ENCODE measurements around the gene GBGT1.

GBGT1 gene

DNA sequence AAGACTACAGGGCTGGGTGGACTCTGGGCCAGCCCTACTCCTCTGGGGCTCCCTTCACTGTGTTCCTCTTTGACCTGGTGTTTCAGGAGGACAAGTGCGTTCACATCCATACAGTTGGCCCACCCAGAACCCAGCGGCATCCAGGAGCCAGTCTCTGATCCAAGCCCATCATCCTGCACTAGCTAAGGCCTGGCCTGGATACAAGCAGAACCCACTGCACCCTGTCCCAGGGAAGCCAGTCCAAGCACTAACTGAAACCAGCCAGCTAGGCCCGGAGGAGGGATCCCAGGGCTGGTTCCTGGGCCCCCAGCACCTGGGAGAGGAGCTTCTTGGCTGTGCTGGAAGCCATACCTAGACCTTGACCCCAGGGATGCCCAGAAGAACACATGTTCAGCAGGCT lies 4.1 kb upstream of the GBGT1 start:
- in situ Hi-C loops (cut with MboI; ENCODE audit: low pct_unique_long_range_greater_than_20kb, low sequenced_read_pairs), result no loop called here
- no peak for DNase-seq

DNA sequence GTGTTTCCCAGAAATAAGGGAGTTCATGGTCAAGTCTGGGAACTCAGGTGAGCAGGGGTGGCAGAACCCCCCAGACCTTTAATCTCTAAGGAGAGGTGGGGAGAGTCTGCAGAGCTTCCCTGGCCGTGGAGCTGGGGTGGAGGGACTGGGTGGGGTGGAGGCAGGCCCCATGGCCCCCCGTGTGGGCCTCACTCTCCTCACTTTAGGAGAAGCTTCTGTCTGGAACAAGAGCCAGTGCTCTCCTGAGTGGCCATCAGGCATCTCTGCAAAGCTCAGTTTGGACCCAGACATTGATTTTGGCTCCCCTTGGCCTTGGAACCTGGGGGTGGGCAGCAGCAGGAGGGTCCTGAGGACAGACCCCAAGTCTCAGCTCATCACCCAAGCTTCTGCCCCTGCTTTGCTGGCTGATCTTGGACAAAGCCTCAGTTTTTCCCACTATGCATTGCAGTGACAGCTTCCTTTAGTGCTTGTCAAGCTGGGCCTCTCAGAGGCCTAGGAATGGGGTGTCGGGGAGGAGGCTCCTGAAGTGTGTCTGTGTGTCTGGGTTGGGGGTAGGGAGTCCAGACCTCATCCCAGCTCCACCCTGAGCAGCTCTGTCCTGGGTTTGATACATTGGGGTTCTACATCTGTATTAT lies 3.5 kb upstream of the GBGT1 start:
- no peak for DNase-seq

DNA sequence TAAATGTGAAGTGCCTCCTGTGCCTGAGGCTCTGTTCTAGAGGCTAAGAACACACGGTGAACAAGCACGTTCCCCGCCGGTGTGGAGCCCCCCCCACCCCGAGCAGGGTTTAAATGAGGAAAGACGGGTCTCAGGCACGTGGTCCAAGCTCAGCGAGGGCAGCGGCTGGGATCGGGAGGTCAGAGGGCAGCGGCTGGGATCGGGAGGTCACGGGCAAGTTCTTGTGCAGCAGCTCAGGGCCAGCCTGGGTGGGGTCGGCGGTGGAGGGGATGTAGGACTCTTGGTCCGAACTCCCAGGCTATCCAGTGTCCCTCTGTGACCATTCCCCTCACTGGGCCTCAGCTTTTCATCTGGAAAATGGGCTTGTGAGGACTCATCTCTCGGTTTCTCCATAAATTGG lies 2.7 kb upstream of the GBGT1 start:
- no peak for DNase-seq
- in situ Hi-C loops (cut with MboI; ENCODE audit: low pct_unique_long_range_greater_than_20kb, low sequenced_read_pairs), result no loop called here

More for the DNA sequence above, 3.5 kb upstream of the GBGT1 start:
- in situ Hi-C loops (cut with MboI; ENCODE audit: low pct_unique_long_range_greater_than_20kb, low sequenced_read_pairs), result no loop called here

DNA sequence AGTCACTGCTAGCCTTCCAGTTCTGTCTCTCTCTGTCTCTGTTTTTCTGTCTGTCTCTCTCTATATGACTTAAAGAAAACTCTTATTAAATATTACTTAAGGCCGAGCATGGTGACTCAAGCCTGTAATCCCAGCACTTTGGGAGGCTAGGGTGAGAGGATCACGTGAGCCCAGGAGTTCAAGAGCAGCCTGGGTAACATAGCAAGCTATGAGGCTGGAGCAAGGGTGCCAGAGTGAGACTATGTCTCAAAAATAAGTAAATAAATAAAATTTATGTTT lies 1.7 kb upstream of the GBGT1 start:
- no peak for DNase-seq
- in situ Hi-C loops (cut with MboI; ENCODE audit: low pct_unique_long_range_greater_than_20kb, low sequenced_read_pairs), result no loop called here

DNA sequence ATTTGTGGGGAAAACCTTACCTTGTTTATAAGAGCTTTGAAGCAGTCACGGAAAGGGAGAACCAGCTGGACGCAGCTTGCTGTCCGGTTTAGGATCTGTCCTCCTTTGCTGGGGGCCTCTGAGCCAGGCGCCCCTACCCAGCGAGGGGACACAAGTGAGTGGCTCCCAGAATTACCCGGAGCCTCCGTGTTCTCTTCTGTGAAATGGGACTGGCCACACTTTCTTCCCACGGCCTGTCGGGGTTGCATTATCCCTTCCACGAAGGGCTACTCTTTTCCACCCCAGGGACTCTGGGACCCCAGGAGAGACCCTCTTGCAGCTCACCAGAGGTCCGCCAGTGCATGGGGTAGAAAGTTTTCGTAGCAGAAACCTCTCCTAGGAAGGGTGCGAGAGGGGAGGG lies 477 bp upstream of the GBGT1 start:
- no peak for DNase-seq
- in situ Hi-C loops (cut with MboI; ENCODE audit: low pct_unique_long_range_greater_than_20kb, low sequenced_read_pairs), result no loop called here

DNA sequence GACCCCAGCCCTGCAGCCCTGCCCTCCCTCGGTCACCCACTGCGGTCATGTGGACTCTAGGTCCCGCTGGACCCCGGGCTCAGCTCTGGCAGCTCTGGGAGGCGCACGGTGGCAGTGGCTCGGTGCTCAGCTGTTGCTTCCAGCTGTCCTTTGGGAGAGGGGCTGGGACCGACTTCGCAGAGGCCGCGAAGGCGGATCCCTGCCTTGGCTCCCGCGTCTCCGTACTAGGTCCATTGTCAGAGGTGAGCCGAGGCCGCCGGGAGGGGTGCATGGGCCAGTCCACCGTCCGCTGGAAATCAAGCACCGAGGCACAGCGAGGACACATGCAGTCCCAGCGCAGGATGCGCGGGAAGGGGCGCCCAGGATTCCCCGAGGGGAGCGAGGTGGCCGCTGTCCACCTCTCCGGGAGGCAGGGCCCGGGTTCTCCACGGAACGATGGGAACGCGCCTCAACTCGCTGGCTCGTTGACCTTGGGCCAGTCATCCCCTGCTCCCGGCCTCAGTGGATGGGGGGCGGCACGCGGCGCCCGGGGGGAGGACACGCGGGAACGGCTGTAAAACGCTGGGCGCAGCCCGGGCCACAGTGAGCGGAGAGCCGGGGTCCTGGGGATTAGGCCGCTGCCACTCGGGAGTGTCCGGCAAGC lies 732 bp downstream of the GBGT1 start:
- no peak for DNase-seq
- in situ Hi-C loops (cut with MboI; ENCODE audit: low pct_unique_long_range_greater_than_20kb, low sequenced_read_pairs), result no loop called here

DNA sequence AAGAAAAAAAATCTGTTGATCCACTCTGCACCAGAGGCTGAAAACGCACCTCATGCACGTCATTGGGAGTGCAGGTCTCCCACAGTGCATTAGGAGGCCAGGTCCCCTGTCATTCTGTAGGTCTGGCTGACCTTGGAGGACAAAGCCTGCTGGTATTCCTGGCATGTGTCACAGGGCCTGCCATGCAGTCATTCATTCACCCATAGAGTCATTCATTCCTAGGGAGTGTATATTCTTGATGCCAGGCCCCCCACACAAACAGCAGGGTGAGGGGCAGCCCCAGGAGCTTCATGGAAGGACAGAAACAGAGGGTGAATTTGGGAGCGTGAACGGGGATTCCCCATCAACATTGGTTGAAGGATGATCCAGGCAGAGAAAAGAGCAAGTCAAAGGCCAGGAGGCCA lies 2.2 kb downstream of the GBGT1 start:
- in situ Hi-C loops (cut with MboI; ENCODE audit: low pct_unique_long_range_greater_than_20kb, low sequenced_read_pairs), result no loop called here
- DNase-seq, result no peak

DNA sequence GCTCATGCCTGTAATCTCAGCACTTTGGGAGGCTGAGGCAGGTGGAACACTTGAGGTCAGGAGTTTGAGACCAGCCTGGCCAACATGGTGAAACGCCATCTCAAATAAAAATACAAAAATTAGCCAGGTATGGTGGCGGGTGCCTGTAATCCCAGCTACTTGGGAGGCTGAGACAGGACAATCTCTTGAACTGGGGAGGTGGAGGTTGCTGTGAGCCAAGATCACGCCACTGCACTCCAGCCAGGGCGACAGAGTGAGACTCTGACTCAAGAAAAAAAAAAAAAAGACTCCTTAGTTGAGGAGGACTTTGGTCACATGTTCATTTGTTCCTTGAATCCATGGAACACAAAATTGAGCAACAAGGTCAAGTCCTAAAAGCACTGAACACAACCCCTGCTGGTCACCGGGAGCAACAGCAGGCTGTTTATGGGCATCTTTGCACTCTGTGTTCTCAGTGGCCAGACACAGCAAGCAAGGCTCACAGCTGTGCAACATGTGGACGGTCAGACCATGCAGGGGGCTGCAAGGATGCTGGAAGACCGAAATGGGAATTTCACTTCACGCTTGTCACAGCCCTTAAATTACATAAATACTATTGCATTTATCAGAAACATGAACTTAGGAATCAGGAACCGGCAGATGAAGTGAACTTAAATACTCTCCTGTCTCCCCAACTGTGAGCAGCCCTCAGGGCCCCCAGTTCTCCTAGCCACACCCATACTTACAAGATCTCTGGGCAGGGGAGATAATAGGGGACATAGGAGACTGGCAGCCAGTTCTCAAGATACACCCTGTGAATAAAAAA lies 2.8 kb downstream of the GBGT1 start:
- in situ Hi-C loops (cut with MboI; ENCODE audit: low pct_unique_long_range_greater_than_20kb, low sequenced_read_pairs), result no loop called here
- peak; percentile 77 for DNase-seq

DNA sequence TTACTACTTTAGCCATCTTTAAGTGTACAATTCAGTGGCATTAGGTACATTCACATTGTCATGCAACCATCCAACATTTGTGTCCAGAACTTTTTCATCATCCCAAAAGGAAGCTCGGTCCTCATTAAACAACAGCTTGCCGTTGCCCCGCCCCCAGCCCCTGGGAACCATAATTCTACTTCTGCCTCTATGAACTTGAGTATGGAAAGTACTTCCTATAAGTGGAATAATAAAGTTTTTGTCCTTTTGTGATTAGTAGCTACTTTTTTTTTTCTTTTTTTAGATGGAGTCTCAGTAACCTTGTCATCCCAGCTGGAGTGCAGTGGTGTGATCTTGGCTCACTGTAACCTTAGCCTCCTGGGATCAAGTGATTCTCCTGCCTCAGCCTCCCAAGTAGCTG lies 5.0 kb downstream of the GBGT1 start:
- DNase-seq, result no peak
- in situ Hi-C loops (cut with MboI; ENCODE audit: low pct_unique_long_range_greater_than_20kb, low sequenced_read_pairs), result no loop called here

DNA sequence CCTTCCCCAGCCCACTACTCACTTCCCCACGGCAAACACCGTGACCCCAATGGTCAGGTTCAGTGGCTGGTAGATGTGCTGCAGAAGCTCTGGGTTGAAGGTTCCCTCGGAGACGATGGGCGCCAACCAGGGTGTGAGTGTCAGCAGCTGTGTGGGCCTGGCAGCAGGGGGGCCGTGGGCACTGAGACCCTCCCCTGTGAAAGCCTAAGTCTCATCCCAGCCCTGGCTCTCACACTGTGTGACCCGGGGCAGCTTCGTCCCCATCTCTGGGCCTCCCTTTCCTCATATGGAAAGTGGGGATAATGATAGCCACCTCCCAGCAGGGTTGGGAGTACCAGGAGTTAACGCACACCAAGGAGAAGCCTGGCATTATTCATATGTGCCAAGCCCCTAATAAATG lies 8.6 kb downstream of the GBGT1 start:
- in situ Hi-C loops (cut with MboI; ENCODE audit: low pct_unique_long_range_greater_than_20kb, low sequenced_read_pairs), result no loop called here
- DNase-seq, result no peak

DNA sequence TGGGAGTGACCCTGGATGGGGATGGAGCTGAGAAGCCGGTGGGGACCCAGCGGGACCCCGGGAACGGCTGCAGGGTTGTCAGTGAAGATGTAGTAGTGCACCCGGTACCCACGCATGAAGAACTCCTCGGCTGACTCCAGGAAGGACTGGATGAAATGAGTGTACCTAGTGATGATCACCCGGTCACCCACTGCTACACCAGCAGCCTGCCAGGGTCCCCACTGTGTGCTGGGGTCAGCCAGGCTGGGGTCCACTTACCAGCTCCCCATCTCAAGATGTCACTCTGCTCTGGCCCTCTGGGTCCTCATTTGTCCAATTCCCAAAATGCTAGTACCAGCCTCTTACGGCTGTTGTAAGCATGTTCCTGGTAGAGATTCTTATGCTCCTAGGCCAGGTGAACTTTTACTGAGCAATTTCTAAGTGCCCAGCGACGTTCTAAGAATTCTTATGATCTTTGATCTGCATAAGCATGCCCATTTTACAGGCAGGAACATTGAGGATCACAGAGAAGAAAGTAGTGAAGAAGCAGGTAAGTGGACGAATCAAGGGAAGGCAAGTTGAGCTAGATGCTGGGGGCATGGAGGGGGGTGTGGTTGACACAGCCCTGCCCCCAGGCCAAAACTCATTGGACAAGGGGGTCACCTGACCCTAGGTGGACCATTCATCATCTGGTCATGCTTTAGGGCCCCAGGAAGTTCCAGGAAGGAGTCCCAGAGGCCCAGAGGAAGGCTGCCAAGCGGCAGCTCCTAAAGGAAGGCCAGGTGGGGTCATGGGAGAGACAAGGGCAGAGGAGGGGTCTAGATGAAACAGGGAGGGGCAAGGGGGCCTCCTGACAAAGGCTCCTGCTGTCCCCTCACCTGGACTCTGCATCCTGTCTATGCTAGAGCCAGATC lies 9.4 kb downstream of the GBGT1 start:
- in situ Hi-C loops (cut with MboI; ENCODE audit: low pct_unique_long_range_greater_than_20kb, low sequenced_read_pairs), result no loop called here
- no peak for DNase-seq

DNA sequence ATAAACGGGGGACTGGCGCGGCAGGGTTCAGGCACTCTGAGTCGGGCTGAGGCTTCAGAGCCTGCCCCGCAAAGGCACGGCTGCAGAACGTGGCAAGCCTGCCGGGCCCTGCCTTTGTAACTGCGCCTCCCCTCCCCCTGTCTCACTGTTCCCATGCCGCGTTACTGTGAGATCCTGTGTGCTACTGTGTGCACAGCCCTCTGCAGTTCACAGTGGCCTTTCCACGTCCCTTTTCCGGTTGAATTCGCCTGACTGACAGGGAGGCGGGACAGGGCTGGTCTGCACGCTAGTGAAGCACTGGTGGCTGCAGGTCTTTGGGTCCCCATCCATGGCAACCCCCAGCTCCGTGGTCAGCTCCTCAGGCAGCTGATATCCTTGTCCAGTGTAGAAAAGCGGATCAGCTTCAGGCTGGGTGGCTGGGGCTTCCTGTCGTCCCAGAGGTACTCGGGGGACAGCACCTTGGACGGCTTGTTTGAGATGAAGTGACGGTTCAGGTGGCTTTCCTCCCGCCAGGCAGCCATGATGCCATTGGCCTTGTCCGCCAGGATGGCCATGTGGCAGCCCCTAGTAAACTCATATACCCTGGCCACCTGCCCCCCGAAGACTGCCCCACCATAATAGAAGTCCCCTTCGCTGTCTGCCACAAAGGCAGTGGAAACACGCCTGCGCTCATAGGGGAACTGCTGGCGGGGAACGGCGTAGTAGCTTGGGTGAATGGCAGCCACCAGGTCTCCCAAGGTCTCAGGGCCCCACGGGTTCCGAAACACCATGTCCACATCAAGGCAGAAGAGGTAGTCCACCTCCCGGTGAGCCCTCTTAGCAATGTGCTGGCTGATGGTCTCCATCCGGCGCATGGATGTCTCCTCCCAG lies 10.3 kb downstream of the GBGT1 start:
- in situ Hi-C loops (cut with MboI; ENCODE audit: low pct_unique_long_range_greater_than_20kb, low sequenced_read_pairs), result no loop called here
- DNase-seq, result no peak

DNA sequence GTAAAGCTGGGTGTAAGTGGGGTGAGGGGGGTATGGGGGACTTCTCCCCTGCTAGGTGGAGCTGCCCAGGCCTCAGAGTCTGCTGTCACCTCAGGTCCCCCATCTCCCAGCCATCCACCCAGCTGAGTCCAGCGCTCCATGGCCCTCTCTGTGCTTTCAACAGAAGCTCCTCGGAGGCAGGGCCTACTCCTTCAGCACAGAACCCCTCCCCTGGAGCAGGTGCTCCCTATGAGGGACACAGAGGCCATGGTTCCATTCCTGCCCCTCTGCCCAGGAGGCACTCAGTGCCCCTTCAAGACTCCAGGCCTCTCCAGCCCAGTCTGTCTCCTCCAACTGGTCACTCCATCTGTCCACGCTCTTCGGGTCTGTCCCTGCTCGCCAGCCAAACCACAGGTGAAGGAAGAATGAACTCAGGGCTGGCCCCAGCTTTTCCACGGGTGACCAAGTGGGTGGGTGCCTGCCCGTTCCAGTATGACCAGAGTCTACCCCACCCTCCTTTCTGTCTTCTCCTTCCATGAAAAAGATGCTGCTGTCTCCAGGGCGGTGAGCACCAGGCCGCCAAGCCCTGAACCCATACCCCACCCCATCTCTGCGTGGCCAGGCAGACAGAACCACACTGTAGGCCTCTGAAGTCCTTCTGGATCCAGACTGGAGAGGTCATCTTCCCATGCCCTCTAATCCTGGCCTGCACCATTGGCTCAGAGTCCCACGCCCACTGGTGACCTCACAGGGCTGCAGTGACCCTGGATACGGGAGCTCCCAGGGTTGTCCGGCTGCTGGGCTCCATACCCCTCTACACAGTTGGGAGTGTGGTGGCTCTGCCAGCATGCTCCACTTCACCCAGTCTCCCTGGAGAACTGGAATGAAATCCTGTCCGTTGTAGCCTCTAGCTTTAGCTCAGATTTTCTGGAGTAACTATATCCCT lies 11.9 kb downstream of the GBGT1 start:
- no peak for DNase-seq
- in situ Hi-C loops (cut with MboI; ENCODE audit: low pct_unique_long_range_greater_than_20kb, low sequenced_read_pairs), result no loop called here

DNA sequence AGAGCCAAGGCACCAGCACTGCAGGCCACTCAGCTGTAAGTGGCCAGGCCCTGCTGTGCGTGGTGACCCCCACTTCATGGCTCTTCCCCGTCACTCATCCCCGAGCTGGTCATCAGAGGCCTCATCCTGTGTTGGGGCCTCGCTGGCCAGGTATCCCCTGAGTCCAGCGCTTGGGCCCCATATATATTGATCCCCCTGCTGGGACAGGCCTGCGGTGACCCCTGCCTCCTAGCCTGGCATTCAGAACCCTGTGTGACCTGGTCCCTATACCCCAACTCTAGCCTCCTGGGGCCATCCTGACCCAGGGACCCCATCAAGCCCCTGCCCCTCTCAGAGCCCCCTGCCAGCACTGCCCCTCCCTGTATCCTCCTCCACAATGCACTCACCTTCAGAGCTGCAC lies 12.7 kb downstream of the GBGT1 start:
- DNase-seq, result no peak
- in situ Hi-C loops (cut with MboI; ENCODE audit: low pct_unique_long_range_greater_than_20kb, low sequenced_read_pairs), result no loop called here

DNA sequence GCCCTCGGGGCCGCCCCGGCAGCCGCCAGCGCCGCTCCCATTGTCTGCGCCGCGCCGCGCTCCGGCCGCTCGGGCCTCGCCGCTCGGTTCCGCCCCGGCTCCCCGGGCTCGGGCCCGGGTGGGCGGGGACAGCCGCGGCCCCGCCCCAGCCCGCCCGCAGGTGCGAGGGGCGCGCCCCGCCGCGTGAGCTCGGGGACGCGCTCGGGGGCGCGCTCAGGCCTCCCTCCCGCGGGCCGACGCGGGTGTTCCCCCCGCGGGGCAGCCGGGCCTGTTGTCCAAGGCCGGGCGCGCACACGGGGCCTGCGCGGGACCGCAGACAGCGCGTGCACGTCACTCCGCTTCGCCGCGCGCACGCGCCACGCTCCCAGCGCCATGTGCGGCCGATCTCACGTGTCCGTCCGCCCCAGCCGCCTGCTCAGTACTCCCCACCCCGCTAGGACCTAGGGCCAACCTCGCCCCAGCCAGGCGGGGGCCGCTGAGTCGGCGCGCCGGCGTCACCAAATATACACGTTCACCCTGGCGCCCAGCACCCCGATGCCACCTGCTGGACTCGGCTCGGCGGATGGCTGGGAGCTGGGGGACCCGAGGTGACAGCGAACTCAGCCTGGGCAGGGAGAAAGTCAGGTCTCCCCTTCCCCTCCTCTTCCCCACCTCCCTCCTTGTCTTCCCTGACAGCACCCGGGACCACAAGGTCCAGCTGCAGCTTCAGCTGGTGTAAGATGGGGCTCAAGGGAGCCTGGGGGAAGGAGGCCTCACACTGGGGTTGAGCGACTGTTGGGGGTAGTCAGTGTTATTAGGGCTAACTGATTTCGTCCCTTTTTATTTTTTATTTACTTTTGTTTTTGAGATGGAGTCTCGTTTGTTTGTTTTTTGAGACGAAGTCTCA lies 14.3 kb downstream of the GBGT1 start:
- in situ Hi-C loops (cut with MboI; ENCODE audit: low pct_unique_long_range_greater_than_20kb, low sequenced_read_pairs), result no loop called here
- DNase-seq, result peak; percentile 96

DNA sequence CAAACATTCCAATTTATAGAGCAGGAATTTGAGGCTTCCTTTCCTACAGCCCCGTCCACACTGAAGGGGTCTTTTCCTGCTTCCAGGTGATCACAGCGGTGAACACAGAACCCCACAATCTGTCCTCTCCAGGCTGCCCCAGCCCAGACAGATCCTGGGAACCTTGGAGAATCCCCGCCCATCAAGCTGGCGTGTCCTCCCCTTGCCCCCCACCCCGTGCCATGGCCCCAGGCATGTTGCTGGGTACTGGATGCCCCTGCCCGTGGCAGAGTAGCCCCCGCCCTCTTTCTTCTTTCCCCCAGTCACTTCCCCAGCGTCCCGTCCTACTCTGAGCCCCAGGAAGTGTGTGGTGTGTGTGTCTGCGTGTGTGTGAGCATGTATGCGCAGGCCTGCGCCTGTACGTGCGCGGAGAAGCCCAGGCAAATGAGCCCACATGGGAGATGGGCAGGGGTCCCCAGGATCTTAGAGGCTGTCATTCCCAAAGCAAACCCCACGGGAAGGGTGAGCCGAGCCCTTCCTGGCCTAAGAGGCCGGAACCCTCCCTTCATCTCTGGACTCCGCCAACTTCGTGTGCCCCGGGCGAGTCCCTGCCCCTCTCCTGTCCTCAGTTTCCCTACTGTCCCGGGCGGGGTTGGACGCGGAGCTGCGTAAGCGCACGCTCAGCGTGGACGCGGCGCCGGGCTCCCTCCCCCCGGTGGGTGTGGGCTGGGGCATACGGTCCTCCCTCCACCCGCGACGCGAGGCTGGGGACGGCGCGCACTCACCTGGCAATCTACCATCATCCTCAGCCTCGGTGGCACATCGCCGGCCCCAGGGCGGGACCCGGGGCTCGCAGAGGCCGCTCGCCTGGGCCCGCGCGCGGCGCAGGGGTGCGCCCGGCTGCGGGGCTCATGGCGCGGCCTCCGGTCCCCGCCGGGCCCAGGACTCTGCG lies 15.2 kb downstream of the GBGT1 start:
- DNase-seq, result peak; percentile 67
- in situ Hi-C loops (cut with MboI; ENCODE audit: low pct_unique_long_range_greater_than_20kb, low sequenced_read_pairs), result no loop called here

Data from KBM-7 (cell line).